B cell (primary cell): ENCODE data around the gene XDH.

Experiments
- CTCF ChIP-seq: fragments of 200-600 bp; IDR thresholded peaks from one replicate; pipeline ENCODE4 v1.8.0; 2022; ENCODE audit warnings: antibody characterized with exemption, mild to moderate bottlenecking
- EZH2 ChIP-seq: IDR thresholded peaks from 2 replicates; pipeline ENCODE4 v1.6.1; 2012; ENCODE audit warnings: borderline replicate concordance, low read depth, mild to moderate bottlenecking, moderate library complexity, low read length; ENCODE audit not compliant: insufficient read depth, poor library complexity, severe bottlenecking

GRCh38 chr2:31347319-31347718 lies 67.2 kb downstream of the XDH start:
- TF ChIP-seq CTCF, result no peak
- no peak for TF ChIP-seq EZH2
